ENCODE data around the gene TESPA1.

GRCh38 chr12:54932691-54933090, 51.9 kb downstream of the TESPA1 start:
- TF ChIP-seq CTCF (IDR thresholded peaks at IDR 0.05) (no peak), ZFX (IDR thresholded peaks at IDR 0.05; ENCODE audit: borderline replicate concordance) (no peak)

Data from 22Rv1 (cell line).